GM23248 (cell line): ENCODE data around the gene TICRR.

Experiments
- EZH2 ChIP-seq: fragments of 200-600 bp; sonication (generic); IDR thresholded peaks from 2 replicates; pipeline ENCODE4 v1.6.1; 2018; ENCODE audit warnings: antibody characterized with exemption, mild to moderate bottlenecking; ENCODE audit not compliant: insufficient read depth, poor library complexity, severe bottlenecking
- EZH2phosphoT487 ChIP-seq: fragments of 200-600 bp; sonication (generic); IDR thresholded peaks from 2 replicates; pipeline ENCODE4 v1.6.1; 2018; ENCODE audit warnings: antibody characterized with exemption, moderate library complexity, mild to moderate bottlenecking, low read depth; ENCODE audit not compliant: insufficient read depth

DNA sequence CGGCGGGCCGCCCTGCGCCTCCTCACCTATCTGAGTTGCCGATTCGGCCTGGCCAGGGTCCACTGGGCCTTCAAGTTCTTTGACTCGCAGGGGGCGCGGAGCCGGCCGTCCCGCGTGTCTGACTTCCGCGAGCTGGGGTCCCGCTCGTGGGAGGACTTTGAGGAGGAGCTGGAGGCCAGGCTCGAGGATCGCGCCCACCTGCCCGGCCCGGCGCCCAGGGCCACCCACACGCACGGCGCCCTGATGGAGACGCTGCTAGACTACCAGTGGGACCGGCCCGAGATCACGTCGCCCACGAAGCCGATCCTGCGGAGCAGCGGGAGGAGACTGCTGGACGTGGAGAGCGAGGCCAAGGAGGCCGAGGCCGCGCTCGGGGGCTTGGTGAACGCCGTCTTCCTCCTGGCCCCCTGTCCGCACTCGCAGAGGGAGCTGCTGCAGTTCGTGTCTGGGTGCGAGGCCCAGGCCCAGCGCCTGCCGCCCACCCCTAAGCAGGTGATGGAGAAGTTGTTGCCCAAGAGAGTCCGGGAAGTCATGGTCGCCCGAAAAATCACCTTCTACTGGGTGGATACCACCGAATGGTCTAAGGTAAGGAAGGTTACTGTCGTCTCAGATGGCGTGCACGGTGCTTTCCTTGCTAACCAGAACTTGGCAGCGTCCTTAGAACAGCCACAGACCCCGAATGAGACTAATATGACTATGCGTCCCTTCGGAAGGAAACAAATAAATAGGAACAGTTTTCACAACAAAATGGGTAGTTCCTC, 567 bp downstream of the TICRR start:
- TF ChIP-seq EZH2 = no peak
- TF ChIP-seq EZH2phosphoT487 = no peak
